ENCODE data around the gene ALDH3B2. TPM values are rescaled to one million over a fixed set of nuclear protein-coding genes. Genes with fewer than 3 reads are reported as not detected.
"Not testable (repeated sequence)": the region's sequence is repeated elsewhere in the genome, so short reads cannot be mapped to it uniquely, and the experiment has no call there.

ALDH3B2 gene
- polyA plus RNA-seq, 3 donors: 0.07 to 0.16 TPM; not detected in 1

- WGBS, 3 donors: 41 to 60% (median 46%) methylated on average over 12 of the region's 12 CpGs
- H3K27ac ChIP-seq (ENCODE audit: low read depth, low read length): no peak overlapping the region
These were observed 26.2 kb downstream of the ALDH3B2 start for GRCh38 chr11:67648140-67648795.

- 47 to 82% (median 49%) methylated on average over 15 of the region's 15 CpGs for WGBS, 3 donors
- no peak overlapping the region for H3K27ac ChIP-seq (ENCODE audit: low read depth, low read length)
These were observed 27.0 kb downstream of the ALDH3B2 start for GRCh38 chr11:67647471-67647870.

- WGBS, 3 donors: 44 to 74% (median 51%) methylated on average over 18 to 24 of the region's 24 CpGs
These were observed 27.7 kb downstream of the ALDH3B2 start for GRCh38 chr11:67646535-67647336.

GRCh38 chr11:67645521-67646461 lies 28.6 kb downstream of the ALDH3B2 start:
- 51 to 81% (median 73%) methylated on average over 21 to 24 of the region's 24 CpGs for WGBS, 3 donors
- H3K27ac ChIP-seq (ENCODE audit: low read depth, low read length): no peak overlapping the region

More at GRCh38 chr11:67646535-67647336, 27.7 kb downstream of the ALDH3B2 start:
- H3K27ac ChIP-seq (ENCODE audit: low read depth, low read length): no peak overlapping the region

GRCh38 chr11:67644472-67645418 lies 29.7 kb downstream of the ALDH3B2 start:
- 82 to 91% (median 88%) methylated on average over 22 of the region's 22 CpGs for WGBS, 3 donors
- no peak overlapping the region for H3K27ac ChIP-seq (ENCODE audit: low read depth, low read length)

- H3K27ac ChIP-seq (ENCODE audit: low read depth, low read length): no peak overlapping the region
- 80 to 91% (median 91%) methylated on average over 5 of the region's 5 CpGs for WGBS, 3 donors
These were observed 30.4 kb downstream of the ALDH3B2 start for GRCh38 chr11:67644042-67644441.

- no peak overlapping the region for H3K27ac ChIP-seq (ENCODE audit: low read depth, low read length)
- WGBS, 3 donors: 86 to 92% (median 89%) methylated on average over 15 of the region's 15 CpGs
These were observed 32.0 kb downstream of the ALDH3B2 start for GRCh38 chr11:67642173-67643120.

GRCh38 chr11:67641338-67642172 lies 32.9 kb downstream of the ALDH3B2 start:
- no peak overlapping the region for H3K27ac ChIP-seq (ENCODE audit: low read depth, low read length)
- 81 to 87% (median 82%) methylated on average over 28 of the region's 28 CpGs for WGBS, 3 donors

GRCh38 chr11:67640758-67641337 lies 33.6 kb downstream of the ALDH3B2 start:
- 64 to 78% (median 67%) methylated on average over 11 to 12 of the region's 12 CpGs for WGBS, 3 donors

GRCh38 chr11:67640021-67640757 lies 34.2 kb downstream of the ALDH3B2 start:
- H3K27ac ChIP-seq (ENCODE audit: low read depth, low read length): no peak overlapping the region
- WGBS, 3 donors: 45 to 52% (median 46%) methylated on average over 22 to 23 of the region's 23 CpGs

More at GRCh38 chr11:67640758-67641337, 33.6 kb downstream of the ALDH3B2 start:
- H3K27ac ChIP-seq (ENCODE audit: low read depth, low read length): no peak overlapping the region

GRCh38 chr11:67639438-67639859 lies 35.0 kb downstream of the ALDH3B2 start, which contains the start of gene TBX10:
TSS of gene TBX10 (minus strand) at chr11:67639763. CDS start at chr11:67639472, 291 bp downstream.
- H3K27ac ChIP-seq (ENCODE audit: low read depth, low read length): no peak within 1 kb of the TSS
- 76 to 83% (median 81%) methylated on average over 18 of the region's 18 CpGs for WGBS, 3 donors

- no peak overlapping the region for H3K27ac ChIP-seq (ENCODE audit: low read depth, low read length)
- WGBS, 3 donors: 86 to 88% (median 87%) methylated on average over 21 to 24 of the region's 24 CpGs
These were observed 35.6 kb downstream of the ALDH3B2 start for GRCh38 chr11:67638535-67639437.

GRCh38 chr11:67637441-67637840 lies 37.0 kb downstream of the ALDH3B2 start:
- 84 to 91% (median 86%) methylated on average over 3 of the region's 3 CpGs for WGBS, 3 donors
- not testable (repeated sequence) for H3K27ac ChIP-seq (ENCODE audit: low read depth, low read length)

GRCh38 chr11:67636962-67637361 lies 37.5 kb downstream of the ALDH3B2 start:
- WGBS, 3 donors: 70 to 89% (median 79%) methylated on average over 6 of the region's 6 CpGs
- no peak overlapping the region for H3K27ac ChIP-seq (ENCODE audit: low read depth, low read length)

All from adipose tissue (tissue), 3 donors.